ENCODE measurements around the gene CAPN14. TPM values are rescaled to one million over a fixed set of nuclear protein-coding genes. Genes with fewer than 3 reads are reported as not detected.

CAPN14 gene
- total RNA-seq, 1 donor from 2014 or later, result 0.24 TPM

GRCh38 chr2:31200972-31201371 lies 16.3 kb downstream of the CAPN14 start:
- H3K36me3 Mint-ChIP-seq (ENCODE audit: unreplicated experiment), result no peaks in the 10 kb centered on the region
- H3K4me3 Mint-ChIP-seq (ENCODE audit: unreplicated experiment), result no peak overlapping the region
- peak; percentile 51 for DNase-seq (ENCODE audit: extremely low spot score, unreplicated experiment)
- H3K27me3 Mint-ChIP-seq (ENCODE audit: unreplicated experiment), result peaks cover 15% of the 10 kb centered on the region
- H3K27ac Mint-ChIP-seq (ENCODE audit: unreplicated experiment), result no peak overlapping the region
- no peak for TF ChIP-seq CTCF (IDR thresholded peaks at IDR 0.05)
- peaks cover 4% of the 10 kb centered on the region for H3K9me3 Mint-ChIP-seq (ENCODE audit: unreplicated experiment)
- no peaks in the 10 kb centered on the region for H3K4me1 Mint-ChIP-seq (ENCODE audit: unreplicated experiment)

- Mint-ChIP-seq H3K9me3 (ENCODE audit: unreplicated experiment) (peaks cover 4% of the 10 kb centered on the region), H3K4me1 (ENCODE audit: unreplicated experiment) (no peaks in the 10 kb centered on the region), H3K27me3 (ENCODE audit: unreplicated experiment) (peaks cover 15% of the 10 kb centered on the region), H3K27ac (ENCODE audit: unreplicated experiment) (no peak overlapping the region), H3K36me3 (ENCODE audit: unreplicated experiment) (no peaks in the 10 kb centered on the region), H3K4me3 (ENCODE audit: unreplicated experiment) (no peak overlapping the region)
- no peak for DNase-seq (ENCODE audit: extremely low spot score, unreplicated experiment)
- TF ChIP-seq CTCF (IDR thresholded peaks at IDR 0.05), result no peak
Measured at GRCh38 chr2:31199206-31199605, 18.1 kb downstream of the CAPN14 start.

GRCh38 chr2:31197669-31198068 lies 19.6 kb downstream of the CAPN14 start:
- TF ChIP-seq CTCF (IDR thresholded peaks at IDR 0.05), result no peak
- no peak overlapping the region for H3K4me3 Mint-ChIP-seq (ENCODE audit: unreplicated experiment)
- peak; percentile 19 for DNase-seq (ENCODE audit: extremely low spot score, unreplicated experiment)
- H3K36me3 Mint-ChIP-seq (ENCODE audit: unreplicated experiment), result no peaks in the 10 kb centered on the region
- no peak overlapping the region for H3K27ac Mint-ChIP-seq (ENCODE audit: unreplicated experiment)
- no peaks in the 10 kb centered on the region for H3K4me1 Mint-ChIP-seq (ENCODE audit: unreplicated experiment)
- H3K27me3 Mint-ChIP-seq (ENCODE audit: unreplicated experiment), result peaks cover 7% of the 10 kb centered on the region
- H3K9me3 Mint-ChIP-seq (ENCODE audit: unreplicated experiment), result peaks cover 4% of the 10 kb centered on the region

GRCh38 chr2:31197166-31197565 lies 20.1 kb downstream of the CAPN14 start:
- Mint-ChIP-seq H3K27ac (ENCODE audit: unreplicated experiment) (no peak overlapping the region), H3K4me3 (ENCODE audit: unreplicated experiment) (no peak overlapping the region), H3K27me3 (ENCODE audit: unreplicated experiment) (peaks cover 7% of the 10 kb centered on the region), H3K36me3 (ENCODE audit: unreplicated experiment) (no peaks in the 10 kb centered on the region), H3K4me1 (ENCODE audit: unreplicated experiment) (no peaks in the 10 kb centered on the region), H3K9me3 (ENCODE audit: unreplicated experiment) (peaks cover 4% of the 10 kb centered on the region)
- TF ChIP-seq CTCF (IDR thresholded peaks at IDR 0.05), result no peak
- DNase-seq (ENCODE audit: extremely low spot score, unreplicated experiment), result peak; percentile 51

- H3K36me3 Mint-ChIP-seq (ENCODE audit: unreplicated experiment), result no peaks in the 10 kb centered on the region
- peaks cover 4% of the 10 kb centered on the region for H3K9me3 Mint-ChIP-seq (ENCODE audit: unreplicated experiment)
- no peaks in the 10 kb centered on the region for H3K4me1 Mint-ChIP-seq (ENCODE audit: unreplicated experiment)
- DNase-seq (ENCODE audit: extremely low spot score, unreplicated experiment), result peak; percentile 27
- H3K4me3 Mint-ChIP-seq (ENCODE audit: unreplicated experiment), result no peak overlapping the region
- H3K27me3 Mint-ChIP-seq (ENCODE audit: unreplicated experiment), result peaks cover 7% of the 10 kb centered on the region
- H3K27ac Mint-ChIP-seq (ENCODE audit: unreplicated experiment), result no peak overlapping the region
- no peak for TF ChIP-seq CTCF (IDR thresholded peaks at IDR 0.05)
Measured at GRCh38 chr2:31196622-31197021, 20.7 kb downstream of the CAPN14 start.
